CMK (cell line): Measurements from ENCODE around the gene LSM12.

Experiments used
- DNase-seq: peaks from one replicate; pipeline ENCODE4 v3.0.0-alpha.2; 2010; ENCODE audit warnings: low read depth

LSM12 gene

GRCh38 chr17:43987131-43988021, 79.1 kb downstream of the LSM12 start:
- no peak for DNase-seq

GRCh38 chr17:43986225-43986981, 80.1 kb downstream of the LSM12 start:
- no peak for DNase-seq

GRCh38 chr17:43984521-43984920, 82.0 kb downstream of the LSM12 start:
- no peak for DNase-seq
